Right lobe of liver (tissue), 4 donors: Measurements from ENCODE around the gene SNAP23.

Experiments
- CTCF ChIP-seq, 4 donors: fragments of 200-600 bp in 3 of 4; fragments of 450-650 bp in 1 of 4; IDR thresholded peaks; one replicate each; pipeline versions ENCODE4 v1.5.1 to v1.8.0; 2016 to 2022; ENCODE audit warnings: antibody characterized with exemption in 4 of 4, mild to moderate bottlenecking in 2 of 4
- POLR2A ChIP-seq: fragments of 450-650 bp; IDR thresholded peaks from one replicate; pipeline ENCODE4 v1.6.1; 2017; ENCODE audit warnings: antibody characterized with exemption, mild to moderate bottlenecking
- donor health status: DM: no; HTN: no; CAD: no.
- donor health status: DM: no; HTN: no; CAD: no.
- donor health status: DM: no; HTN: yes; CAD: no.

- no peak for TF ChIP-seq POLR2A
- TF ChIP-seq CTCF (IDR thresholded peaks at IDR 0.05): no peak
Observed at GRCh38 chr15:42576776-42577175, 81.3 kb downstream of the SNAP23 start.
